NCI-H146 treated with DMSO at 0.1 percent for 48 hours (cell line): Measurements from ENCODE around the gene ERI3.

ENCODE experiments used
- DNase-seq: peaks from one replicate; lab custom pipeline; 2025; ENCODE audit not compliant: unreplicated experiment; lab: John Stamatoyannopoulos, UW

The ERI3 gene

DNA sequence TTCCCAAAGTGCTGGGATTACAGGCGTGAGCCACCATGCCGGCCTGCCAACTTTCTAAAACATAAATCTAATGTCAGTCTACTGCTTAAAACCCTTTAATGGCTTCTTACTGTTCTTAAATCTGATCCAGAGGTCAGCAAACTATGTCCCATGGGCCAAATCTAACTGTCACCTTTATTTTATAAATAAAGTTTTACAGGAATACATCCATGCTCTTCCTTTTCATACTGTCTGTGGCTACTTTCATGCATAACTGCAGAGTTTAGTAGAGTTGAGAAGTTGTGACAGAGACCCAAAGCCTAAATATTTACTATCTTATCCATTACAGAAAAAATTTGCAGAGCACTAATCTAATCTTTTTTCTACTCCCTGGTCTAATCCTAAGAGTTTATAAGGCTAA is 3.8 kb downstream of the ERI3 start:
- DNase-seq: no peak

DNA sequence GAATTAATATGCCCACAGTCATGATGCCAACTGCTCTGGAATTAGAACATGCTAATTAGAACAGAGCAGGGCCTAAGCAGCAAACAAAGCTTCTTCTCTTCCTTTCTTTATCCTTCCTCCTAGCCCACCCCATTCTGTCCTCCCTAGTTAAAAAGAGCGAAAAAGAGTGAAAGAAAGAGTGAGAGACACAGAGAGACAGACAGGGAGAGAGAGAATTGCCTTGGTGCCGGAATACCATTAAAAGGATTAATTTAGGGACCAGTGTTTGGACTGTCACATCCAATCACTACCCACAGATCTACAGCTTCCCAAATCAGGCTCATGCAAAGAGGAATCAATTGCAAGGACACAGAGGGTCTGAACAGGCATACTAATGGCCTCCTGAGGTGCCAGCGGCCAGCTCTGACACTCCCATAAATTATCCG is 7.0 kb downstream of the ERI3 start:
- DNase-seq: no peak

DNA sequence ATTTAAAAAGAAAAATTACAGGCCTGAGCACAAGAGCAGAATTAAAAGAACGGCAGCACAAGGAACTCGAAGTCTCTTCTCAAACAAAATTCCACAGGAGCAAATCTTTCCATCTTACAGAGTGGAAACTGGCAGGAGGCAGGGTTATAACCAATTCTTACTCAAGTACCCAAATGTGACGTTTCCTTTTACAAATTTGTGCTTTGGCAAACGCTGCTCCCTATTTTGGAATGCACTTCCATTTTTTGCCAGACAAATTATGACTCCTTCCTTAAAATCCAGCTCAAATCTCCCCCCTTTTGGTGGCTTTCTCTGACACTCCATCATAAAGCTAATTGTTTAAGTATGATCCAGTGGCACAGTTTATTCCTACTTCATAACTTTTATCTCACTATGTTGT is 7.8 kb downstream of the ERI3 start:
- no peak for DNase-seq

DNA sequence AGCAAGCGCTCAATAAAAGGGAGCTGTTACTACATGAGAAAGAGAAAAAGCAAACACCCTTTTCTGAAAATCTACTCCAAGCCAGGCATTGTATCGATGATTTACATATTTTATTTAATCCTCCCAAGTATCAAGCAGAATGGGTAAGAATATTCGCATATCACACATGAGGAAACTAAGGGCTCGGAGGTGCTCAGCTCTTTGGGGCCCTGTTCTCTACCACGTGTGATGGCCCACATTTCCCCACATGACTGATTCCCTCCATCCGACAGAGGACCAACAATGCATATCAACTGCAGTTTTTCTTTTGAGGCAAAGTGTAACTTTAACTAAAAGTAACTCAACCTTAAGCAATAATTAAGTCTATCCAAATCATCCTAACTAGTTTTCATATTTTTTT is 8.2 kb downstream of the ERI3 start:
- DNase-seq: no peak

DNA sequence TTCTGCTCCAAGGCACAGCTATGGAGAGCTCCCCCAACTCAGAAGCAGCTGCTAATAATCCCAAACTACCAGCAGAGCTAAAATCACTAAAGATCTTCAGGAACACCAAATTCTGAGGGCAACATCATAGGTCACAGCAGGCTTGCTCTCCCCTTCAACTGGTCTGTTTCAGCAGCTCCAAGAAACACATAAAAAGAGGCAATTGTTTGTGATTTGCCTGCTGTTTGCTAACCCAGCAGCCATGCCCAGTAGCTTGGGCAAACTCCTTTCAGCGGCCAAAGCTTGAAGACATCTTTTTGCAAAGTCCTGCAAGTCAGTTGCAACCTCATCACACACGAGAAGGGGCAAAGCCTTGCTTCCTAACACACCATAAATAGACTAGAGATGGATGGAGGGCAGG is 8.9 kb downstream of the ERI3 start:
- no peak for DNase-seq

DNA sequence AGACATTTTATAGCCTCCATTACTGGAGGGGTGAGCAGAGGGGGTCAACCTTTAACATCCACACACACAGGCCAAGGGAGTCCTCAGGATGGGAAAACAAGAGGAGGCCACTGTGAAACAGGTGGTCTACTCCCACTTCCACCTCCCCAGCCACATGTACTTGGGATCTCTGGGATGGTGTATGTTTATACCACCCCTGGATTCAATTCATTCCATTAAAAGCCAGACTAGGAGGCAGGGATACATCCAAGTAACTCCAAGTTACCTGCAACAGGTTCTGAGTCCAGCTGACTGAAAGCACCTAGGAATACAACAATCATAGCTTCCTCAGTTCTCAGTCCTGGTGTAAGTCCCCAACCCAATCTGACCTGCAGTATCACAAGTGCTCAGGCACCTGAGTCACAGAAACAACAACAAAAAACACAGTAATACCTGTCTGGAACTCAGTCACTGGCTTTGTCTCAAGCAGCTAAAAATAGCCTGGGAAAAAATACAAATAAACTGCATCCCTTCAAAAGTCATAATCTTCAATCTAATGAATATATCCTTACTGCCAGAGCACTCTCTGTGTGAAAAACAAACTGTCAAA is 9.8 kb downstream of the ERI3 start:
- no peak for DNase-seq

DNA sequence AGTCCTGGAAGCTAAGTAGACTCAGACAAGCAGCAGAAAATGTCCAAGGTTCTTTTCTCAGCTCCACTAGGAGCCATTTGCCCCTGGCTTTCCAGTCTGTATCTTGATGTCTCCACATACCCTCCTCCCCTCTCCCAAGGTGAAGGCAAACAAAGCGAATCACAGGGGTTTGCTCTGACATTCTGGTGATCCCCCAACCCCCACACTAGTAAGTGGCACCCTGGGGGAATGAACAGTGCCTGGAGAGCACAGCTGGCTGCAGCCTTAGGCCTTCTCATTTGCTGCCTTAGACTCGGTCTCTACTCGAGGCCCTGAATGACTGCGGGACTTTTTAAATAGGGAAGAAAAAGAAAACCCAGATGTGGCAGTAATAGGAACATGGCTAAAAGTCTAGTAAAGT is 15.3 kb downstream of the ERI3 start:
- peak; percentile 3 for DNase-seq

DNA sequence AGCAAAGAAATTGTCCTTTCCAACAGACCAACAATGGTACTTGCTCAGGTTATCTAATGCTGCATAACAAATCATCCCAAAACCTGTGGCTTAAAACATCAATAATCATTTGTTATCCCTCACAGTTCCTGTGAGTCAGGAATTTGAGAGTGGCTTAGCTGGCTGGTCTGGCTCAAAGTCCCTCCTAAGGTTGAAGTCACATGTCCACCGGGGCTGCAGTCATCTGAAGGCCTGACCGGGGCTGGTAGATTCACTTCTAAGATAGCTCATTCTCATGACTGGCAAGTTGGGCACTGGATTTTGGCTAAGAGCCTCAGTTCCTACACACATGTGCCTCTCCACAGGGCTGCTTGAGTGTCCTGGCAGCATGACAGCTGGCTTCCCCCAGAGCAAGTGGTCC is 16.9 kb downstream of the ERI3 start:
- no peak for DNase-seq

DNA sequence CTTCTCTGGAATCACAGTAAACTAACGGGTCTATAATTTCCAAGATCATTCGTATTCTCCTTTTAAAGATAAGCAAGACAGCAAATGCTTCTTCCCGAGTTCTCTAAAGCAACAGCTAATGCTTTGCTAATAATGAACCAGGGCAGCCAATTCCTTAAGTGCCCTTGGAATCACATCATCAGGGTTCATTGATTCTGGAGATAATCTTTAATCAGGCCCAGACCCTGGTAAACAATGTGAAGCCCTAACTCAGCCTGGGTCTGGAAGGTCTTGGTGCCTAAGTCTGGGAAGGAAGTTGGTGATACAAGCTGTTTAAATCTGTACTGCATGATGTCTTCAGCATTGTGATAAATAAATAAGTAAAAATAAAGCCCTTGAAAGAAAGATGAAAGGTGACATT is 18.4 kb downstream of the ERI3 start:
- no peak for DNase-seq

DNA sequence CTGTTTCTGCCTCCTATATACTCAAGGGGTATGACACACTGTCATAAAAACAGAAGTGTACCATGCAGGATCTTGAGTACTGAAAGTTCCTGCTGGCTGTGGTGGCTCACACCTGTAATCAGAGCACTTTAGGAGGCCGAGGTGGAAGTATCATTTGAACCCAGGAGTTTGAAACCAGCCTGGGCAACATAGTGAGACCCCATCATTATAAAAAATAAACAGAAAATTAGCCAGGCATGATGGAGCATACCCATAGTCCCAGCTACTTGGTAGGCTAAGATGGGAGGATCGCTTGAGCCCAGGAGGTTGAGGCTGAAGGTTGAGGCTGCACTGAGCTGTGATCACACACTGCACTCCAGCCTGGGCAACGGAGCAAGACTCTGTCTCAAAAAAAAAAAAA is 20.1 kb downstream of the ERI3 start:
- no peak for DNase-seq

DNA sequence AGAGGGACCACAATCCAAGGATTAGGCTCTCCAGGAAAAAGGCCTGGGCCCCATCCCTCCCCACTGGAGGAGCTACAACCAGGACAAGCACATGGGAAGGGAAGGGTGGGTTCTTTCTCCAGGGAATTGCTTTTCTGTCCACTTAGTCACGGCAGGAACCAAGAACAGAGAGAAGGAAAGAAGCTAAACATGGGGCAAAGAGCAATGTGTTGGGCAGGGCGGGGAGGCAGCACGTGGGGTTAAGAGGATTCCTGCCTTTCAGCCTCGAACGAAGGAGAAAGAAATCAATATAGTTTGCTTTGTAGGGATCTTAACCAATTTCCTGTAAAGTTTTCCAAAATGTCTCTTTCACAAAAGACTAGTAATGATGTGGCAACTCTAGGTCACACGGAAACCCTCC is 21.7 kb downstream of the ERI3 start:
- no peak for DNase-seq

DNA sequence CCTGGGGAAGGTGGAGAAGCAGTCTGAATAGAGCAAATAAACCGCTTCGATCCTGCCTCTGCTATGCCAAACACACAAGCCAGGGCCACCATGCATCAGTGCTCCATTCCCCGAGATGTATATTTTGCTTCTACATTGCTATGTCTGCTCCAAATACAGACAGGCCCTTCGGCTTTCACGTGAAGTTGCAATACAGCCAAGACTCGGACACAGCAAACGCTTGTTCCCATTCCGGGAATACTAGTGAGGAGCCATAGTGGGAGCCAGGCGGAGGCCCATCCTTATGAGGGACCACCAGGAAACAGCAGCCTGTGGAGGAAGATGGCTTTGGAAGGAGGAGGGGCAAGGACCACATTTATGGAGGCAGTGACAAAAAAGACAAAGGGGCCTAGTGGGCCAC is 22.6 kb downstream of the ERI3 start:
- no peak for DNase-seq

DNA sequence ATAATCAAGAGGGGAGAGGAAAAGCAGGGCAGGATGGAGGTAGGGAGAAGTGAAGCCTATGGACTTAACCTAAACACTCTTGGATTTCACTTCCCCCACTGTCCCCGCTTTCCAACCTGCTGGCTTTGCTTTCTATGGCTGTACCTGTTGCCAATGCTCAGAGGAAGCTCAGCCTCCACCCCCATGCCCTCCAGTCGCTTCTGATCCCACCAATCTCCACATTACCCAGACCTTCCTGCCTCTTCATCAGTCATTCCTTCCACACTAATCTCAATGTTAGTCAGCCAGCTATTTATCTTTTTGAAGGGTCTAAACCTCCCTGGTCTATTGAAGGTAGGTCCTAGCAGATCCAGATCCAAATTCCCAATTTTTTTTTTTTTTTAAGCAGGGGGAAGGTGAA is 24.1 kb downstream of the ERI3 start:
- DNase-seq: no peak

DNA sequence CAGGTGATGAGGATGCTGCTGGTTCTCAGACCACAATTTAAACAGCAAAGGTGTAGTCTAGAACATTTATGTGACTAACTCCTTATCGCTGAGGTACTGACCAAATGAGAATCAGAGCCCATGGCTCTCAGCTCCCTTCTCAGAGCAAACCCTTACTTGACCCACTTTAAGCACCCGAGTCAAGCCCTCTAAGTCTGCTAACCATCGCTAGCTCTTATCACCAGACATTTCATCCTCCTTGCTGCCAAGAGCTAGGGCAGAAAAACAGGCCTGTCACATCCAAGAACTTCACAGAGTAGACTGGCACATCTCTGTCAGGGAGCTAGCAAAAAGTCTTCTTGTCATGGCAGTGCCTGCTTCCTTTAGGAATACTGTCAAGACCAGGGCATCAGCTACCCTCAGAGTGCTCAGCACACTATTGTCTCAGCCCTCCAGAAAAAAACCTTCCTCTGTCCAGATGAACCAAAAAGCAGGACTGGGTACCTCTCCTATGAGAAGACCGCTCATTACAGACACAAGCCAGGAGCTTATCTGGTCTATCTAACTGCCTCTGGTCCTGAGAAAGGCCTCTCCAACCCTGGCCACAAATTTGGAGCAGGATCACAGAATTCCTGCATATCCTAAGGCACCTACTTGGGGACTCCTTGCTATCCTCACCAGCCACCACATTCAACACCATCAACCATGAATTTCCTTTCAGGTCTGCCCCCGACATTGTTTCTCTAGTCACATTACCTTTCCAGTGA is 26.2 kb downstream of the ERI3 start:
- DNase-seq: no peak

DNA sequence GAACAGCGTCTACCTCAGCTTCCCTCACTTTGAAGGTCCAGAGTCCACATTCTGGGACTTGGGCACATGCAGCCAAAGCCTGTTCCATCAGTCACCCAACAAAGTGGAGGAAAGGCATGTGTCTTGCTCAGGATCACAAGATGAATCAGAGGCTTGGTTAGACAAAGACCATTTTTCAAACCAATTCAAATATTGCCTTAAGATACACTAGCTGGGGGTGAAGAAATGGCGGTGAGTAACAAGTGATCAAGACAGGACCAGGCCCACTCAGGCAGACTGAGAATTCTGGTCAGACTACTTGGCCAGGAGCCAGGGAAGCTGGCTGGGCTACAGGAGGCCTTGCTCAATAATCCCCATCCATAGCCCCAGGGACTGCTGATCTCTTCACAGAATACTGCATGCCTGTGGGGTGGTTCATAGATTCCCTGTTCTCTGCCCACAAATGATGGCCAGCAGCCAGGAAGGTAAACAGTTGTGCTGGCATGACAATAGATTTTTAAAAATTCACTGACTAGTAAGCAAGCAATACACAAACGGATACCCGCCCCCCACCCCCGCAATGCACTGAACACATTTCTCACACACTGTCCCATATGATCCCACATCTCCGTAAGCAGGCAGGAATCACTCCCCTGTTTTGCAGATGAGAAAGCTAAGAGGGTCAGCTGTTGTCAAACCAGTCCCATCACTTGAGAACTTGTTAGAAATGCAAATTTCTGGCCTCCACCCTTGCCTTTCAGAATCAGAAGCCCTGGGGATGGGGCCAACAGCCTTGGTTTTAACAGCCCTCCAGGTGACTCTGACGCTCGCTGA is 27.2 kb downstream of the ERI3 start:
- peak; percentile 71 for DNase-seq

DNA sequence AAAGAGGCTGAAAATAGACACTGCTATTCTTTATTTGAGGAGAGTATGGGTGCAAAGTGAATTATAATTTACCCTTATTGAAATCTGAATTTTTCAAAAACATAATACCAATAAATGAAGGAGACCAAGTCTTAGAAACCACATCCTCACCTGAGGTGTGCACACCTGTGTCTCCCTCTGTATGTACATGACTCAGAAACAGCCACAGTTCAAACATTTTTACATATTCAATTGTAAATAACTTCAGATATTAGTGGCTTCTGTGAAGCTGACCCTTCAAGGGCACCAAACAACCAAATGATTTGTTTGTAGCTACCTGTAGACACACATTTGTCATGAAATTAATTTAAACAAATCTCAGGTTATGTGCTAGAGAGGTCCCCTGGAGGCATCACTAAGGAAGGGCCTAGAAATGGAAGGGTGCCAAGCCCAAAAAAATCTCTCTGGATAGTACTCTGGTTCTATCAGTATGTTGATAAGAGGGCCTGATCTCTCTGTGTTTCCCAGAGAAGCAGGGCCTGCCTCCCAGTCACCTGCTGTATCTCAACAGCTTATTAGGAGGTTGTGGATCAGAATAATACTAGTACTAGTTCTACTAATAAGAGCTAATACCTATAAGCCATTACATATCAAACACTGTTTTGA is 28.1 kb downstream of the ERI3 start:
- DNase-seq: no peak

DNA sequence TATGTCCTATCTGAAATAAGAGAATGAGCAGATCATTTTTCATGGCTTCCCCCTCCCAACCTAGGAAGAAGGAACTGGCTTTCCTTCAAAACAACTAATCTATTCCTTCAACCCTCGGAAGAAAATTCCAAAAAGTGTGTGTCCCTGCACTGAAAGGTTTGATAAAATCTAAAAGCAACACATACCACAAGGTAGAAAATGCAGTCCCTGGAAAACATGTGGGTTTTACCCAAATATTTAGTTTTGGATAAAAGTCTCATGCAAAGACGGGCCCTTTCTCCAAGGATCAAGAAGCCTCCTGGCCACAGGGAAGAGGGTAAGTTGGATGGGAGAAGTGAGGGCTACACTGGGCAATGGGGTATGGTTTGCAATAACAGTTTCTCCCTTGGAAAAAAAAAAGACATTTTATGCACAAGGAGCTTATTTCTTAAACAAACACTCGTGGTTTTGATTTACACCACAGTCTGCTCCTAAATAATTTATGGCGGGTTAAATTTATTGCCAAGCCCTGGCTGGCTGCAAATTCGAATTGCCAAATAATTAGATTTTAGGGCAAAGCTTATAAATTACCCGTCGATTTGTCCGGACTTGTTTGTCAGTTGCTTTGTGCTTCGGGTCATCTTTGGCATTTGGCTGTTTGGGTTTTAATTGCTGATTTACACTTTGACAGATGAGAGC is 28.9 kb downstream of the ERI3 start:
- DNase-seq: no peak

DNA sequence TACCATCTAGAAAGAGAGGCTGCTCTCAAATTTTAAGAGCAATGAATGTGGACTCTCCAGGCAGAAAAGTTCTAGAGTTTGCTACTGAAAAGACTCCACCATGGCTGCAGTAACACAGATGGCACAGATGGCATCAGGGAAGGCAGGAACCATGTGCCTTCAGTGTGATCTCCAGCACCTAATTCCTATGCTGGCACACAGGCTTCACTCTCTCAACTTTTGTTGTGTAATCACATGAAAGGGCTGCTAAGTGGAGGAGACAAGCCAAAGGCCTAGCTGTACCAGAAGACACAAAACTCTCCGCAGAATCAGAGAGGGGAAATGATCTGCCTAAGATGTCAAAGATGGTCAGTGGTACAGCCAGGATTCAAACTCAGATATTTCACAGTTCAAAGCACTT is 31.1 kb downstream of the ERI3 start:
- no peak for DNase-seq

DNA sequence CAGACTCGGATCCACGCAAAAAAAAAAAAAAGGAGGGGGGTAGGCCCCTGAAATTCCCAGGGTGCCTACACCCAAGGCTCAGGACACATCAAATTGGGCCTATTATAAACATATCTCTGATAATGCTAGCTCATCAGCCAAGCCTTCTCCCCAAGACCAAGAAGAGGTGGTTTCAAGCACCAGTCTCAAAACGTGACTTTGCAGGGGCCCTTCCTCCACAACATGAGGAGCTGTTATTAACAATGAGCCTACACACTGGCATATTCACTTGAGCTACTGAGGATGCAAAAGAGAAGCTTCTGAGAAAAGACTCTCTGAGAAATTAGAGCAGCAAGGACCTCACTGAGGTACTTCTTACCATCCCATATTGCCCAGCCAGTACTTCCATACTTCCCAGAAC is 32.7 kb downstream of the ERI3 start:
- no peak for DNase-seq

DNA sequence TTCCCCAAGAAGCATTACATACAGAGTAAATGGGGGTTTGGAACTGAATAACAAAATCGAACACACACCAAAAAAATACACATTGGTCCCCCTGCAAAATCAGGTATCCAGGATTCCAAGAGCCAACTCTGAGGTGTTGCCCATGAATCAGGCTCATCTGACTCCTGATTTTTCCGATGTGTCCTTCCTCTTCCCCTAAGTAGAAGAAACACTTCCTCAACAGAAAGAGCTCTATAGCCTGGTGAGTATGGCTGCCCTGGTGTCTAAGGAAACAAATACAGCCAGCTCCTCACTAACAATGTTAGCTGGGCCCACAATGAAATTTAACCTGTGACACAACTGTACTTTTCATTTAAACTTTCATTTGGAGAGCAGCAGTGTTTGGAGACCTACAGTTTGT is 33.6 kb downstream of the ERI3 start:
- no peak for DNase-seq
